ENCODE measurements around the gene KPNA6. TPM values are rescaled to one million over a fixed set of nuclear protein-coding genes. Genes with fewer than 3 reads are reported as not detected.
"Not testable (repeated sequence)": the region's sequence is repeated elsewhere in the genome, so short reads cannot be mapped to it uniquely, and the experiment has no call there.

KPNA6 gene
- total RNA-seq, 3 donors from 2014 or later, result 35.5 to 53.1 (median 40.6) TPM

GRCh38 chr1:32073299-32074229 is 34.3 kb upstream of the KPNA6 start:
- intact Hi-C loops (cut with DNase I; ENCODE audit: low total_unique reads), result no loop called here
- no peaks in the 10 kb centered on the region for H3K9me3 ChIP-seq
- no peaks in the 10 kb centered on the region for H3K36me3 ChIP-seq
- H3K27me3 ChIP-seq, result no peaks in the 10 kb centered on the region
- DNase-seq (ENCODE audit: low spot score in 2 of 2), result no peak
- peak overlapping the region; percentile 66 to 85 (median 76) for H3K4me3 ChIP-seq
- no peak for TF ChIP-seq POLR2A (IDR thresholded peaks at IDR 0.05)
- TF ChIP-seq CTCF (IDR thresholded peaks at IDR 0.05), result peak in 1 of 3 donors; percentile 13
- peak overlapping the region; percentile 89 to 91 for H3K27ac ChIP-seq
- no peaks in the 10 kb centered on the region for H3K4me1 ChIP-seq

GRCh38 chr1:32074841-32075240 is 33.0 kb upstream of the KPNA6 start:
- no peak for TF ChIP-seq POLR2A (IDR thresholded peaks at IDR 0.05)
- no peak for TF ChIP-seq POLR2AphosphoS5 (IDR thresholded peaks at IDR 0.05)
- TF ChIP-seq CTCF (IDR thresholded peaks at IDR 0.05), result no peak
- DNase-seq (ENCODE audit: low spot score in 2 of 2), result no peak

GRCh38 chr1:32077451-32077850 is 30.4 kb upstream of the KPNA6 start:
- DNase-seq (ENCODE audit: low spot score in 2 of 2), result no peak
- Histone ChIP-seq H3K36me3 (no peaks in the 10 kb centered on the region), H3K27ac (no peak overlapping the region), H3K4me3 (no peak overlapping the region), H3K4me1 (no peaks in the 10 kb centered on the region), H3K27me3 (no peaks in the 10 kb centered on the region), H3K9me3 (no peaks in the 10 kb centered on the region)
- no peak for TF ChIP-seq POLR2A (IDR thresholded peaks at IDR 0.05)
- TF ChIP-seq CTCF (IDR thresholded peaks at IDR 0.05), result no peak
- TF ChIP-seq POLR2AphosphoS5 (IDR thresholded peaks at IDR 0.05), result no peak
- intact Hi-C loops (cut with DNase I; ENCODE audit: low total_unique reads), result no loop called here

More at GRCh38 chr1:32074841-32075240, 33.0 kb upstream of the KPNA6 start:
- Histone ChIP-seq H3K4me3 (no peak overlapping the region), H3K27ac (no peak overlapping the region), H3K36me3 (no peaks in the 10 kb centered on the region), H3K9me3 (no peaks in the 10 kb centered on the region), H3K27me3 (no peaks in the 10 kb centered on the region), H3K4me1 (no peaks in the 10 kb centered on the region)
- intact Hi-C loops (cut with DNase I; ENCODE audit: low total_unique reads), result no loop called here

GRCh38 chr1:32082022-32082421 is 25.8 kb upstream of the KPNA6 start:
- no peak overlapping the region for H3K27ac ChIP-seq
- no peaks in the 10 kb centered on the region for H3K27me3 ChIP-seq
- DNase-seq (ENCODE audit: low spot score in 2 of 2), result no peak
- H3K4me3 ChIP-seq, result no peak overlapping the region
- H3K4me1 ChIP-seq, result no peaks in the 10 kb centered on the region
- H3K9me3 ChIP-seq, result no peaks in the 10 kb centered on the region
- intact Hi-C loops (cut with DNase I; ENCODE audit: low total_unique reads), result no loop called here
- no peaks in the 10 kb centered on the region for H3K36me3 ChIP-seq
- TF ChIP-seq POLR2AphosphoS5 (IDR thresholded peaks at IDR 0.05) (no peak), POLR2A (IDR thresholded peaks at IDR 0.05) (no peak), CTCF (IDR thresholded peaks at IDR 0.05) (no peak)

GRCh38 chr1:32086381-32086780 is 21.5 kb upstream of the KPNA6 start:
- H3K4me3 ChIP-seq; H3K9me3 ChIP-seq; H3K4me1 ChIP-seq; H3K27ac ChIP-seq; H3K27me3 ChIP-seq; H3K36me3 ChIP-seq; intact Hi-C loops (cut with DNase I; ENCODE audit: low total_unique reads); DNase-seq (ENCODE audit: low spot score in 2 of 2): not testable (repeated sequence)

Data from breast epithelium (tissue), 4 donors.